ENCODE results near the gene C12orf60. TPM values are rescaled to one million over a fixed set of nuclear protein-coding genes. Genes with fewer than 3 reads are reported as not detected.

Gene C12orf60
- total and polyA plus RNA-seq, 2 experiments from 2014 or later: 1.0 to 1.7 TPM

DNA sequence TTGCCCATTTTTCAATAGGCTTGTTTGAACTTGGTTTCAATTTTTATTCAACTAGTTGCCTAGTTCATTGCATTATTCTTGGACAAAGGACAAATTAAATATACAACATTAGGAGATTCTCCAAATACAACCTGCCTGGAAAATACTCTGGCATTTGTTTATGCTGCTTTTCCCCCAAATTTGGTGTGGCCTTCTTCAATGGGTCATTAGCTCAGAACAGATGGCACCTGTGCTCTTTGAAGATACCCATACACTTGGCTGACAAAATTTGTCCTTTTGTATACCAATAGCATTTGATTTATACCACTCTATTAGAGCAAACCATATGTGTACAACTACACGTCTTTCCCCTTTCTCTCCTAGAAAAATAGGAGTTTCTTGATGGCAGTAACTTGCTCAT, 35.9 kb upstream of the C12orf60 start:
- peaks cover 5% of the 10 kb centered on the region for H3K4me1 ChIP-seq (ENCODE audit: low read depth)
- no peaks in the 10 kb centered on the region for H3K9me3 ChIP-seq (ENCODE audit: low read depth)
- TF ChIP-seq, protein P1, sequence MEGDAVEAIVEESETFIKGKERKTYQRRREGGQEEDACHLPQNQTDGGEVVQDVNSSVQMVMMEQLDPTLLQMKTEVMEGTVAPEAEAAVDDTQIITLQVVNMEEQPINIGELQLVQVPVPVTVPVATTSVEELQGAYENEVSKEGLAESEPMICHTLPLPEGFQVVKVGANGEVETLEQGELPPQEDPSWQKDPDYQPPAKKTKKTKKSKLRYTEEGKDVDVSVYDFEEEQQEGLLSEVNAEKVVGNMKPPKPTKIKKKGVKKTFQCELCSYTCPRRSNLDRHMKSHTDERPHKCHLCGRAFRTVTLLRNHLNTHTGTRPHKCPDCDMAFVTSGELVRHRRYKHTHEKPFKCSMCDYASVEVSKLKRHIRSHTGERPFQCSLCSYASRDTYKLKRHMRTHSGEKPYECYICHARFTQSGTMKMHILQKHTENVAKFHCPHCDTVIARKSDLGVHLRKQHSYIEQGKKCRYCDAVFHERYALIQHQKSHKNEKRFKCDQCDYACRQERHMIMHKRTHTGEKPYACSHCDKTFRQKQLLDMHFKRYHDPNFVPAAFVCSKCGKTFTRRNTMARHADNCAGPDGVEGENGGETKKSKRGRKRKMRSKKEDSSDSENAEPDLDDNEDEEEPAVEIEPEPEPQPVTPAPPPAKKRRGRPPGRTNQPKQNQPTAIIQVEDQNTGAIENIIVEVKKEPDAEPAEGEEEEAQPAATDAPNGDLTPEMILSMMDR (IDR thresholded peaks at IDR 0.05; ENCODE audit: low read depth, low read length): no peak
- DNase-seq (ENCODE audit: low read depth in 1 of 2, low spot score in 1 of 2): no peak
- no peaks in the 10 kb centered on the region for H3K36me3 ChIP-seq
- no peak overlapping the region for H3K4me3 ChIP-seq
- no peaks in the 10 kb centered on the region for H3K27me3 ChIP-seq
- no peak overlapping the region for H3K27ac ChIP-seq

DNA sequence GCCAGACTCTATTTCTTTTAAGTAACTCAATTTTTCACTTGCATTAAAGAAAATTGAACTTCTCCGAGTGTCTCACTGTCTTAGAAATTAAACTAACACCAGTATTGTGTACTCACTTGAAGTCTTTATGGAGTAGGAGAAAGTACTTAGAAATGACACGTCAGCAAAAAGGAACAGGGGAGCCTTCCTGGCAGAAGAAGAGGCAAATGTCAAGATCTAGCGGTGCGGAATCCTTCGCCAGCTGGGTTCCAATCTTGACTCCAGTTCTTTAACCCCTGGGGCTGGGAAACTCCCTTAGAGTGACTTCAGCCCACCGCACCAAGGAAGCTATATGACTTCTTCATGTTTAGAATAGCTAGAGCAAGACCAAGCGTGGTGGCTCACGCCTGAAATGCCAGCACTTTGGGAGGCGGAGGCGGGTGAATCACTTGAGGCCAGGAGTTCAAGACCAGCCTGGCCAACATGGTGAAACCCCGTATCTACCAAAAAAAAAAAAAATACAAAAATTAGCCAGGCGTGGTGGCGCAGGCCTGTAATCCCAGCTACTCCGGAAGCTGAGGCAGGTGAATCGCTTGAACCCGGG, 34.6 kb upstream of the C12orf60 start:
- Histone ChIP-seq H3K27ac (peak overlapping the region; percentile 94), H3K4me1 (ENCODE audit: low read depth) (peaks cover 5% of the 10 kb centered on the region)

DNA sequence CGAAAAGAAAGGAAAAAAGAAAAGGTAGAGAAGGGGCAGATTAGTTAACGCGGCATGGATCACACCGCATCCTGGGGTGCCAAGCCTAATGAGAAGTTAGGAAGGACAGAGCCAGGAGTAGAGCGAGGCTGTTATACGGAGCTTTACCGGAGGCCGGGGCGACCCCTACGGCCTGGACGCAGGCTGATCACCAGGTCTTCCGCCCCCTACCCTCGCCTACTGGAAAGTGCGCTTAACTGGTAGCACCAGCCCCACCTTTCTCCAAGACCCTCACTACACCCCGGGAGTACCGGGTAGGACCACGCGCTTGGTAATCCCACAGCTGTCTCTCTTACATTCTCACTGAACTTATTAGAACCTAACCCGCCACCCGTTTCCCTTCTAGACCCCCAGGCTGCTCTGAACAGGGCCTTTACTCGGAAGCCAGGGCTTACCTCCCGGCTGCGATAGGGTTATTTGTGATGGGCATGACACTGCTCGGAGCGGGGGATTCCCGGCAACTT, 34.0 kb upstream of the C12orf60 start:
- peak overlapping the region; percentile 94 for H3K27ac ChIP-seq
- DNase-seq (ENCODE audit: low read depth in 1 of 2, low spot score in 1 of 2): peak; percentile 49 to 66
- peak overlapping the region; percentile 73 for H3K4me3 ChIP-seq
- peaks cover 5% of the 10 kb centered on the region for H3K4me1 ChIP-seq (ENCODE audit: low read depth)
- TF ChIP-seq, protein P1 (IDR thresholded peaks at IDR 0.05; ENCODE audit: low read depth, low read length): no peak
- H3K9me3 ChIP-seq (ENCODE audit: low read depth): no peaks in the 10 kb centered on the region
- H3K27me3 ChIP-seq: peaks cover 2% of the 10 kb centered on the region
- no peaks in the 10 kb centered on the region for H3K36me3 ChIP-seq

More for the DNA sequence above, 34.6 kb upstream of the C12orf60 start:
- TF ChIP-seq, protein P1 (IDR thresholded peaks at IDR 0.05; ENCODE audit: low read depth, low read length): no peak
- peak in 1 of 2 donors; percentile 52 for DNase-seq (ENCODE audit: low read depth in 1 of 2, low spot score in 1 of 2)
- no peaks in the 10 kb centered on the region for H3K36me3 ChIP-seq
- no peaks in the 10 kb centered on the region for H3K27me3 ChIP-seq
- no peaks in the 10 kb centered on the region for H3K9me3 ChIP-seq (ENCODE audit: low read depth)
- peak overlapping the region; percentile 73 for H3K4me3 ChIP-seq

DNA sequence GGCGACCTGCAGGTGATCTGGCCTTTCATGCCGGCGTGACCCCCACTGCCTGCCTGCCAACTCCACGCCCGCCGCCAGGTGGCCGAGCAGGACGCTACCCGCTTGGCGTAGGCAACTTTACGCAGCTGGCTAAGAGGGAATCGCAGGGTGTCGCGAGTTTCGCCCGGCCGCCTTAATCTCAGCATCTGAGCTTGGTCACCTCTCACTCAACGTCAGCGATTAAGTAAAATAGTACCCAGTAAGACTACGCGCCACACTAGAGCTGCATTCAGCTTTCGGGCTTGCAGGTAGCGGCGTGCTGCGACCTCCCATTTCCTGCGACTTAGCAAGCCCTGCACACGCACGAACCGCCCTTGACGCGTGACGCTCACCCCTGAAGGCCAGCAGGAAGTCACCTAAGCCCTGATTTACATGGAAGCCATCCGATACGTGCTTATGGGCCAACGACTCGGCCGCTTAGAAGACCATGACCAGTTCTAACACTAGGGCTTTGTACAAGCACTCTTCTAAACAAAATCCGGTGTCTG, 33.4 kb upstream of the C12orf60 start:
- no peaks in the 10 kb centered on the region for H3K36me3 ChIP-seq
- H3K27ac ChIP-seq: peak overlapping the region; percentile 94
- H3K4me1 ChIP-seq (ENCODE audit: low read depth): peaks cover 5% of the 10 kb centered on the region
- no peaks in the 10 kb centered on the region for H3K9me3 ChIP-seq (ENCODE audit: low read depth)
- peak overlapping the region; percentile 73 for H3K4me3 ChIP-seq
- TF ChIP-seq, protein P1 (IDR thresholded peaks at IDR 0.05; ENCODE audit: low read depth, low read length): peak; percentile 79
- peaks cover 8% of the 10 kb centered on the region for H3K27me3 ChIP-seq
- DNase-seq (ENCODE audit: low read depth in 1 of 2, low spot score in 1 of 2): peak; percentile 76 to 87

DNA sequence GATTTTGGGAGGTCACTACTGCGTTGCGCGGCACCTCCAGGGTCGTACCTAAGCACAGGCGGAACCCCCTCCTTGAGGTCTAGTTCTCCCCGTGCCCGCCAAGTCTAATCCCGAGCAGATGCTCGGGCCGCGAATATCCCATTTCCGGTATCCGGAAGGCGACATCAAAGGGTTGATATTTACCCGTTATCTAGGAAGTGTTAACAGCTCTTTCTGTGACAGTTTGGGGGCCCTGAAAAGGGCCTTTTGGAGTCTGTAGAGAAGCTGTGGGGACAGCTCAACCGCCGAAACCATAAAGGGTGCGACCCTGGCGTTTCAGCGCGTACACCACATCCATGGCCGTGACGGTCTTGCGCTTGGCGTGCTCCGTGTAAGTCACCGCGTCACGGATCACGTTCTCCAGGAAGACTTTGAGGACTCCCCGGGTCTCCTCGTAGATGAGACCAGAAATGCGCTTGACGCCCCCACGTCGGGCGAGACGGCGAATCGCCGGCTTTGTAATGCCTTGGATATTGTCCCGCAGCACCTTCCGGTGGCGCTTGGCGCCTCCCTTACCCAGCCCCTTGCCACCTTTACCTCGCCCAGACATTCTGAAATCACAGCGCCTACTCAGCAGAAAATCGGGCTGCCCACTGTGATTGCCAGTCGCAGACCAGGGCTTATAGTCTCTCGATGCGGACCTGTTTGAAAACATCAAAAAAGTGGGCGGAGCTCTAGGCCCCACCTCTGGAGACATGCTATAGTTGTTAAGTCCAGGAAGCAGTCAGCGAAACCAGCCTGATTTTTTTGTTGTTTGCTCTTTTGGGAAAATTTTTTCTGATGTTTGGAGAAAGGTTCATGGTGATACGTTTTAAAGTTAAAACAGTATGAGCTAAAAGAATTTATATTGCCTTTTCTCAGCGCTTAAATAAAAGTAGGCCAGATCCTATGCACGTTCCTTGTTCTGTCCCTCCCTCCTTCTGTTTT, 32.7 kb upstream of the C12orf60 start:
- Histone ChIP-seq H3K27me3 (peaks cover 11% of the 10 kb centered on the region), H3K27ac (peak overlapping the region; percentile 94)
- TF ChIP-seq, protein P1 (IDR thresholded peaks at IDR 0.05; ENCODE audit: low read depth, low read length): no peak

More for the DNA sequence above, 32.7 kb upstream of the C12orf60 start:
- Histone ChIP-seq H3K4me1 (ENCODE audit: low read depth) (peaks cover 5% of the 10 kb centered on the region), H3K36me3 (no peaks in the 10 kb centered on the region), H3K4me3 (peak overlapping the region; percentile 73), H3K9me3 (ENCODE audit: low read depth) (no peaks in the 10 kb centered on the region)
- peak; percentile 89 to 95 for DNase-seq (ENCODE audit: low read depth in 1 of 2, low spot score in 1 of 2)
